Natural killer cell (primary cell): Measurements from ENCODE around the gene DAPK1. TPM values are rescaled to one million over a fixed set of nuclear protein-coding genes. Genes with fewer than 3 reads are reported as not detected.

Source experiments
- ATAC-seq, 3 donors: fragments of 150-1000 bp in 2 of 3; fragments of 200-7000 bp in 1 of 3; cut with Tn5 transposase; 1 replicate in 1 of 3; 2 replicates in 2 of 3; pipeline ENCODE4 v1.10.0; 2021; ENCODE audit warnings: mild to moderate bottlenecking in 2 of 3, moderate library complexity in 2 of 3
- DNase-seq, 2 donors: peaks; one replicate each; pipeline versions ENCODE4 v3.0.0 to v3.0.0-alpha.2; 2013 to 2021; ENCODE audit warnings: mixed read lengths in 1 of 2
- H3K27ac ChIP-seq: one replicate; pipeline ENCODE4 v1.5.1; 2013; ENCODE audit warnings: mild to moderate bottlenecking, low read length
- H3K27me3 ChIP-seq: one replicate; pipeline ENCODE4 v1.6.1; 2013; ENCODE audit warnings: low read length; ENCODE audit not compliant: control insufficient read depth, insufficient read depth
- H3K36me3 ChIP-seq: one replicate; pipeline ENCODE4 v1.6.1; 2013; ENCODE audit warnings: low read length; ENCODE audit not compliant: control insufficient read depth, insufficient read depth
- H3K4me1 ChIP-seq: one replicate; pipeline ENCODE4 v1.6.1; 2013; ENCODE audit warnings: low read length; ENCODE audit not compliant: control insufficient read depth, insufficient read depth
- H3K4me3 ChIP-seq: one replicate; pipeline ENCODE4 v1.5.1; 2013; ENCODE audit warnings: low read length
- H3K9me3 ChIP-seq: one replicate; pipeline ENCODE4 v1.6.1; 2013; ENCODE audit warnings: low read length; ENCODE audit not compliant: control insufficient read depth, insufficient read depth
- H3K27ac Mint-ChIP-seq, 2 donors: one replicate each; pipeline ENCODE4 v1.8.0; 2022; ENCODE audit warnings: mild to moderate bottlenecking in 2 of 2, mixed read lengths in 2 of 2, moderate library complexity in 1 of 2
- H3K27me3 Mint-ChIP-seq, 2 donors: one replicate each; pipeline ENCODE4 v1.8.0; 2022; ENCODE audit warnings: low read depth in 2 of 2, mixed read lengths in 2 of 2
- H3K36me3 Mint-ChIP-seq: one replicate; pipeline ENCODE4 v1.8.0; 2022; ENCODE audit warnings: mixed read lengths
- H3K4me1 Mint-ChIP-seq, 2 donors: one replicate each; pipeline ENCODE4 v1.8.0; 2022; ENCODE audit warnings: mixed read lengths in 2 of 2
- H3K4me3 Mint-ChIP-seq: one replicate; pipeline ENCODE4 v1.8.0; 2022; ENCODE audit warnings: mild to moderate bottlenecking, moderate library complexity, mixed read lengths
- H3K9me3 Mint-ChIP-seq, 2 donors: one replicate each; pipeline ENCODE4 v1.8.0; 2022; ENCODE audit warnings: mixed read lengths in 2 of 2
- CTCF ChIP-seq: fragments of 200-600 bp; IDR thresholded peaks from one replicate; pipeline ENCODE4 v1.8.0; 2022; ENCODE audit warnings: antibody characterized with exemption
- WGBS: methylation state at CpG from one replicate; pipeline ENCODE4 v1.1.7; 2013; ENCODE audit warnings: missing lambda C conversion rate; ENCODE audit not compliant: insufficient coverage; 5-methylcytosine and 5-hydroxymethylcytosine counted together
- intact Hi-C: fragments of 100-400 bp; cut with micrococcal nuclease; formaldehyde crosslinking; loops from one replicate; pipeline ENCODE4 v1.14.2; 2022
- total RNA-seq, 4 donors: library from RNA; stranded (reverse); fragments of 120-200 nt in 1 of 4; gene quantifications; one replicate each; pipeline versions ENCODE4 v1.2.3 to v1.2.4, GENCODE V29; 2013 to 2022

The DAPK1 gene
- total RNA-seq, 3 donors from 2014 or later (not counting 1 experiment from before 2014, with no cell fraction given) = 12.2 to 26.5 (median 22.7) TPM

GRCh38 chr9:87698069-87698809, 200.6 kb downstream of the DAPK1 start:
- intact Hi-C loops = no loop called here
- Mint-ChIP-seq H3K4me3 (no peak overlapping the region), H3K27me3 (no peaks in the 10 kb centered on the region), H3K9me3 (no peaks in the 10 kb centered on the region), H3K36me3 (no peaks in the 10 kb centered on the region), H3K4me1 (no peaks in the 10 kb centered on the region), H3K27ac (no peak overlapping the region)
- DNase-seq (no peak), ATAC-seq (no peak)
- 90% methylated on average over 14 of the region's 14 CpGs for WGBS
- peaks cover 4% of the 10 kb centered on the region for H3K9me3 ChIP-seq
- no peaks in the 10 kb centered on the region for H3K4me1 ChIP-seq
- H3K27me3 ChIP-seq = no peaks in the 10 kb centered on the region
- H3K36me3 ChIP-seq = no peaks in the 10 kb centered on the region
- H3K4me3 ChIP-seq = no peak overlapping the region
- TF ChIP-seq CTCF = no peak
- no peak overlapping the region for H3K27ac ChIP-seq

GRCh38 chr9:87699835-87700234, 202.2 kb downstream of the DAPK1 start:
- Histone ChIP-seq H3K4me3 (no peak overlapping the region), H3K27me3 (no peaks in the 10 kb centered on the region), H3K9me3 (no peaks in the 10 kb centered on the region), H3K4me1 (no peaks in the 10 kb centered on the region), H3K27ac (no peak overlapping the region), H3K36me3 (no peaks in the 10 kb centered on the region)
- H3K27me3 Mint-ChIP-seq = no peaks in the 10 kb centered on the region
- ATAC-seq = no peak
- no peaks in the 10 kb centered on the region for H3K9me3 Mint-ChIP-seq
- 93% methylated on average over 4 of the region's 4 CpGs for WGBS
- no peaks in the 10 kb centered on the region for H3K4me1 Mint-ChIP-seq
- intact Hi-C loops = no loop called here
- H3K4me3 Mint-ChIP-seq = no peak overlapping the region
- DNase-seq = no peak
- no peaks in the 10 kb centered on the region for H3K36me3 Mint-ChIP-seq
- no peak overlapping the region for H3K27ac Mint-ChIP-seq
- no peak for TF ChIP-seq CTCF

GRCh38 chr9:87701491-87701890, 203.8 kb downstream of the DAPK1 start:
- Histone ChIP-seq H3K4me3 (no peak overlapping the region), H3K4me1 (no peaks in the 10 kb centered on the region), H3K27me3 (no peaks in the 10 kb centered on the region), H3K27ac (no peak overlapping the region), H3K9me3 (no peaks in the 10 kb centered on the region), H3K36me3 (no peaks in the 10 kb centered on the region)
- no peak for ATAC-seq
- H3K9me3 Mint-ChIP-seq = no peaks in the 10 kb centered on the region
- DNase-seq = no peak
- H3K27me3 Mint-ChIP-seq = no peaks in the 10 kb centered on the region
- WGBS = 89% methylated on average over 8 of the region's 9 CpGs
- no peak overlapping the region for H3K27ac Mint-ChIP-seq
- H3K36me3 Mint-ChIP-seq = no peaks in the 10 kb centered on the region
- intact Hi-C loops = no loop called here
- no peaks in the 10 kb centered on the region for H3K4me1 Mint-ChIP-seq
- no peak overlapping the region for H3K4me3 Mint-ChIP-seq
- TF ChIP-seq CTCF = no peak

- no peaks in the 10 kb centered on the region for H3K4me1 ChIP-seq
- H3K9me3 ChIP-seq = no peaks in the 10 kb centered on the region
- H3K36me3 Mint-ChIP-seq = no peaks in the 10 kb centered on the region
- H3K36me3 ChIP-seq = no peaks in the 10 kb centered on the region
- DNase-seq (no peak), ATAC-seq (no peak)
- intact Hi-C loops = no loop called here
- no peak overlapping the region for H3K27ac Mint-ChIP-seq
- no peak for TF ChIP-seq CTCF
- H3K4me1 Mint-ChIP-seq = no peaks in the 10 kb centered on the region
- 84% methylated on average over 5 of the region's 6 CpGs for WGBS
- H3K27ac ChIP-seq = no peak overlapping the region
- no peak overlapping the region for H3K4me3 Mint-ChIP-seq
- no peaks in the 10 kb centered on the region for H3K9me3 Mint-ChIP-seq
- H3K27me3 Mint-ChIP-seq = no peaks in the 10 kb centered on the region
- H3K4me3 ChIP-seq = no peak overlapping the region
- H3K27me3 ChIP-seq = no peaks in the 10 kb centered on the region
Observed at GRCh38 chr9:87701931-87702421, 204.3 kb downstream of the DAPK1 start.
